Sigmoid colon (tissue), 7 donors: ENCODE measurements around the gene CCDC178. TPM values are rescaled to one million over a fixed set of nuclear protein-coding genes. Genes with fewer than 3 reads are reported as not detected.

ENCODE experiments used
- DNase-seq: peaks from one replicate; pipeline ENCODE4 v3.0.0-alpha.2; 2019
- H3K27ac ChIP-seq, 4 donors: fragments of 200-600 bp; sonication (generic); one replicate each; pipeline ENCODE4 v1.5.1; 2016 to 2019; ENCODE audit warnings: mild to moderate bottlenecking in 1 of 4
- H3K27me3 ChIP-seq, 3 donors: fragments of 200-600 bp; sonication (generic); one replicate each; pipeline ENCODE4 v1.5.1; 2019; ENCODE audit warnings: mild to moderate bottlenecking in 1 of 3
- H3K36me3 ChIP-seq, 4 donors: fragments of 200-600 bp; sonication (generic); one replicate each; pipeline ENCODE4 v1.5.1; 2016 to 2019
- H3K4me1 ChIP-seq, 4 donors: fragments of 200-600 bp; sonication (generic); one replicate each; pipeline ENCODE4 v1.5.1; 2017 to 2019
- H3K4me3 ChIP-seq, 4 donors: fragments of 200-600 bp; sonication (generic); one replicate each; pipeline ENCODE4 v1.5.1; 2017 to 2019; ENCODE audit warnings: mild to moderate bottlenecking in 2 of 4, moderate library complexity in 1 of 4
- H3K9me3 ChIP-seq, 4 donors: fragments of 200-600 bp in 3 of 4; sonication (generic) in 3 of 4; one replicate each; pipeline versions ENCODE4 v1.5.1 to v1.6.1; 2013 to 2019
- EP300 ChIP-seq, 4 donors: sonication (generic); formaldehyde crosslinking; IDR thresholded peaks; one replicate each; pipeline ENCODE4 v1.6.1; 2017; ENCODE audit warnings: antibody characterized with exemption in 4 of 4
- POLR2A ChIP-seq, 2 donors: fragments of 450-650 bp; IDR thresholded peaks; one replicate each; pipeline ENCODE4 v1.6.1; 2016; ENCODE audit warnings: antibody characterized with exemption in 2 of 2, mild to moderate bottlenecking in 2 of 2, moderate library complexity in 2 of 2
- POLR2AphosphoS5 ChIP-seq, 4 donors: sonication (generic); formaldehyde crosslinking; IDR thresholded peaks; one replicate each; pipeline ENCODE4 v1.6.1; 2017; ENCODE audit warnings: antibody characterized with exemption in 4 of 4
- WGBS, 2 donors: extraction: QIAGEN DNeasy Blood & Tissue Kit; methylation state at CpG; one replicate each; pipeline ENCODE4 v1.1.7; 2013; 5-methylcytosine and 5-hydroxymethylcytosine counted together
- intact Hi-C: fragments of 100-400 bp; cut with DNase I; formaldehyde crosslinking; loops from one replicate; pipeline ENCODE4 v1.15.1; 2023
- polyA plus RNA-seq, 3 donors: library from polyadenylated mRNA; stranded (reverse); fragments of 200-250 nt; gene quantifications; one replicate each; pipeline ENCODE4 v1.2.3, GENCODE V29; 2013
- total RNA-seq, 4 donors: library from RNA; depleted of rRNA; stranded (reverse); fragments of >200 nt; gene quantifications; one replicate each; pipeline ENCODE4 v1.1.0, GENCODE V29; 2016
- TF ChIP-seq, protein P1 (sequence below), 4 experiments: fragments of 450-650 bp in 3 of 4; fragments of 200-600 bp in 1 of 4; IDR thresholded peaks; one replicate each; pipeline ENCODE4 v1.5.1; 2016 to 2019; ENCODE audit warnings: antibody characterized with exemption in 4 of 4, mild to moderate bottlenecking in 3 of 4, moderate library complexity in 2 of 4
- donor health status: healthy with polysubstance abuse.
- donor health status: Bipolar disorder and iron deficiency.
- donor health status: healthy.

The CCDC178 gene
- total and polyA plus RNA-seq, 7 donors = under 0.01 to 1.7 (median 0.66) TPM; not detected in 2

DNA sequence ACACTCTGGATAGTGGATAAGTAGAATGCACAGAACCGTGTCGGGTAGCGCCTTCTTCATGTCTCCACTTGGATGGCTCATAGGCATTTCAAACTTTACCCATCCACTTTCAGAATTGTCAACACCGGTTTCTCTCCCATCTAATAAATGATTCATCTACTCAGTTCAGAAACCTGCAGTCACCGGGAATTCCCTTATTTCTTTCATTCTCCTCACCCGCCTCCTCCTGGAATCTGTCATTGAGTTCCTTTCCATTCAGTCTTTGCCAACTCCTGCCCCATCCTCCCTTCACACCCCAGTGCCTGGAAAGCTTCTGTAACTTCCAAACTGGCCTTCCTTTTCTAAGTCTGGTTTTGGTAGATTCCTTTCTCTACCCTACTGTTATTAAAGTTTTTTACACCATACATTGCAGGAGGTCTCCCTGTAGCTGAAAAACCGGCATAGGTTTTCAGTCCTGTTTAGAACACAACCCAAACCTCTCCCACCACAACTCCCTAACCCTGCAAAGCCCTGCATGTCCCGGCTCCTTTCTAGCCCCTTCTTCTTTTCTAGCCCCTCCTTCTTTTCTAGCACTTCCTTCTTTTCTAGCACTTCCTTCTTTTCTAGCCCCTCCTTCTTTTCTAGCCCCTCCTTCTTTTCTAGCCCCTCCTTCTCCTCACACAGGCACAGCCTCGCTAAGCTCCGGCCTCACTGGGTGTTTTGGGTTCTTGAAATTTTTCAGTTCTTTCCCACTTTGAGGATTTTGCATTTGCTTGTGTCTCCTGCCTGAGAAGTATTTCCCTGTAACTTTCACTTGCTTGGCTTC is 533.8 kb downstream of the CCDC178 start:
- Histone ChIP-seq H3K27me3 (no peaks in the 10 kb centered on the region), H3K27ac (no peak overlapping the region), H3K4me1 (no peaks in the 10 kb centered on the region), H3K36me3 (no peaks in the 10 kb centered on the region), H3K4me3 (no peak overlapping the region), H3K9me3 (no peaks in the 10 kb centered on the region)
- intact Hi-C loops = no loop called here
- no peak for TF ChIP-seq POLR2AphosphoS5 (IDR thresholded peaks at IDR 0.05)
- TF ChIP-seq EP300 (IDR thresholded peaks at IDR 0.05) = no peak
- TF ChIP-seq, protein P1, sequence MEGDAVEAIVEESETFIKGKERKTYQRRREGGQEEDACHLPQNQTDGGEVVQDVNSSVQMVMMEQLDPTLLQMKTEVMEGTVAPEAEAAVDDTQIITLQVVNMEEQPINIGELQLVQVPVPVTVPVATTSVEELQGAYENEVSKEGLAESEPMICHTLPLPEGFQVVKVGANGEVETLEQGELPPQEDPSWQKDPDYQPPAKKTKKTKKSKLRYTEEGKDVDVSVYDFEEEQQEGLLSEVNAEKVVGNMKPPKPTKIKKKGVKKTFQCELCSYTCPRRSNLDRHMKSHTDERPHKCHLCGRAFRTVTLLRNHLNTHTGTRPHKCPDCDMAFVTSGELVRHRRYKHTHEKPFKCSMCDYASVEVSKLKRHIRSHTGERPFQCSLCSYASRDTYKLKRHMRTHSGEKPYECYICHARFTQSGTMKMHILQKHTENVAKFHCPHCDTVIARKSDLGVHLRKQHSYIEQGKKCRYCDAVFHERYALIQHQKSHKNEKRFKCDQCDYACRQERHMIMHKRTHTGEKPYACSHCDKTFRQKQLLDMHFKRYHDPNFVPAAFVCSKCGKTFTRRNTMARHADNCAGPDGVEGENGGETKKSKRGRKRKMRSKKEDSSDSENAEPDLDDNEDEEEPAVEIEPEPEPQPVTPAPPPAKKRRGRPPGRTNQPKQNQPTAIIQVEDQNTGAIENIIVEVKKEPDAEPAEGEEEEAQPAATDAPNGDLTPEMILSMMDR (IDR thresholded peaks at IDR 0.05) = no peak
- no peak for TF ChIP-seq POLR2A (IDR thresholded peaks at IDR 0.05)
- 88 to 91% methylated on average over 10 of the region's 10 CpGs for WGBS, 2 donors
- no peak for DNase-seq

DNA sequence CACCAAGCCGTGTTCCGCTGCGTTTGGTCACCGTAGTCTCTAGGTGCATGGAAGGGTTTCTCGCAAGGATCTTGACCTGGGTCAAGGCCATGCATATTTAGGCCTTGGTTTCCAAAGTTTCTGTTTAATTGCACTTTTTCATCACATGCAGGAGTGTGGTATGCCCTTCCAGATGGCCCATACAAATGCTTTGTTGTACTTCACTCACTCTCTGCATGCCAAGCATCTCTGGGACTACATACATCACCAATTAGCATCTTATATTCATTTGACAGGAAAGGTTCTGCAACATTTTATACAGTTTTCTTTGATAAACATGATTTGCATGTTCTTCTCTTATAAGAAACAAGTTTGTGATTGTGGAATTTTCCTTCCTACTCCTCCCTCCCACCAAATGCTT is 534.9 kb downstream of the CCDC178 start:
- WGBS, 2 donors = 94 to 96% methylated on average over 5 of the region's 5 CpGs

GRCh38 chr18:32902568-32903330 is 537.8 kb downstream of the CCDC178 start:
- no peaks in the 10 kb centered on the region for H3K36me3 ChIP-seq
- DNase-seq = no peak
- no peak overlapping the region for H3K27ac ChIP-seq
- H3K4me3 ChIP-seq = no peak overlapping the region
- TF ChIP-seq, protein P1 (IDR thresholded peaks at IDR 0.05) = no peak
- TF ChIP-seq POLR2A (IDR thresholded peaks at IDR 0.05) = no peak
- no peak for TF ChIP-seq POLR2AphosphoS5 (IDR thresholded peaks at IDR 0.05)
- TF ChIP-seq EP300 (IDR thresholded peaks at IDR 0.05) = no peak
- WGBS, 2 donors = 63 to 70% methylated on average over 3 of the region's 3 CpGs
- no peaks in the 10 kb centered on the region for H3K27me3 ChIP-seq
- H3K4me1 ChIP-seq = no peaks in the 10 kb centered on the region
- H3K9me3 ChIP-seq = no peaks in the 10 kb centered on the region
- intact Hi-C loops = no loop called here

More for the DNA sequence above, 534.9 kb downstream of the CCDC178 start:
- Histone ChIP-seq H3K9me3 (no peaks in the 10 kb centered on the region), H3K36me3 (no peaks in the 10 kb centered on the region), H3K27ac (no peak overlapping the region), H3K27me3 (no peaks in the 10 kb centered on the region), H3K4me1 (no peaks in the 10 kb centered on the region), H3K4me3 (no peak overlapping the region)
- intact Hi-C loops = no loop called here
- TF ChIP-seq POLR2AphosphoS5 (IDR thresholded peaks at IDR 0.05) (no peak), EP300 (IDR thresholded peaks at IDR 0.05) (no peak)
- DNase-seq = no peak

- TF ChIP-seq, protein P1 (IDR thresholded peaks at IDR 0.05) = no peak
- TF ChIP-seq EP300 (IDR thresholded peaks at IDR 0.05) (no peak), POLR2A (IDR thresholded peaks at IDR 0.05) (no peak), POLR2AphosphoS5 (IDR thresholded peaks at IDR 0.05) (no peak)
Measured at GRCh38 chr18:32899819-32900218, 540.7 kb downstream of the CCDC178 start.

More at GRCh38 chr18:32899819-32900218, 540.7 kb downstream of the CCDC178 start:
- WGBS, 2 donors = 70 to 71% methylated on average over 3 of the region's 3 CpGs
- Histone ChIP-seq H3K27ac (no peak overlapping the region), H3K4me3 (no peak overlapping the region), H3K36me3 (no peaks in the 10 kb centered on the region), H3K27me3 (no peaks in the 10 kb centered on the region), H3K9me3 (peaks cover 0 to 3% (median 0%) of the 10 kb centered on the region in 4 donors), H3K4me1 (no peaks in the 10 kb centered on the region)
- intact Hi-C loops = no loop called here
- no peak for DNase-seq
